T-helper 1 cell (primary cell): ENCODE measurements around the gene LRSAM1.
"Not testable (repeated sequence)": the region's sequence is repeated elsewhere in the genome, so short reads cannot be mapped to it uniquely, and the experiment has no call there.

Experiments used
- DNase-seq, 5 donors: peaks; one replicate each; pipeline ENCODE4 v3.0.0-alpha.2; 2012 to 2020

LRSAM1 gene

DNA sequence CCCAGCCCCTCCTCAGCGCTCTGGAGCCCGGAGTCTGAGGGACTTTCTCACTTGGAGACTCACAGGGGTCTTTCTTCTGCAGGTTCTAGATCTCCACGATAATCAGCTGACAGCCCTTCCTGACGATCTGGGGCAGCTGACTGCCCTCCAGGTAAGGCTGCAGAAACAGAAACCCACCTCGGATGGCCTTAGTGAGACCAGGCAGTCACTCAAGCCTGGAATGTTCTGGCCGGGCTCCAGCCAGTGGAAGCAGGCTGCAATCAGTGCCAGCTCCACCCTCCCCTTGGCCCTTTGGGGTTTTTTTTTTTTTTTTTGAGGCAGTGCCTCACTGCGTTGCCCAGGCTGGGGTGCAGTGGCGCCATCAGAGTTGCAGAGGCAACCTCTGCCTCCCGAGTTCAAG lies 7.6 kb downstream of the LRSAM1 start:
- DNase-seq = no peak

DNA sequence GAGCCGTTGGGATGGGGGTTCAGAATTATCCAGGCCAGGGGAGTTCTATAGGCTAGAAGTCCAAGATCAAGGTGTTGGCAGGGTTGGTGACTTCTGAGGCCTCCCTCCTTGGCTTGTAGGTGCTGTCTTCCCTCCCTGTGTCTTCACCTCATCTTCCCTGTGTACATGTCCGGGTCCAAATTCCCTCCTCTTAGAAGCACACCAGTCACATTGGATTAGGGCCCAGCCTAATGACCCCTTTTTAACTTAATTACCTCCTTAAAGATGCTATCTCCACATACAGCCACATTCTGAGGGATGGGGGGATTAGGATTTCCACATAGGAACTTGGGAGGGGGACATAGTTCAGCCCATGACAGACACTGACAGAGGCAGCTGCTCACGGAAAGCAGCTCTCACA lies 12.1 kb downstream of the LRSAM1 start:
- DNase-seq = no peak

DNA sequence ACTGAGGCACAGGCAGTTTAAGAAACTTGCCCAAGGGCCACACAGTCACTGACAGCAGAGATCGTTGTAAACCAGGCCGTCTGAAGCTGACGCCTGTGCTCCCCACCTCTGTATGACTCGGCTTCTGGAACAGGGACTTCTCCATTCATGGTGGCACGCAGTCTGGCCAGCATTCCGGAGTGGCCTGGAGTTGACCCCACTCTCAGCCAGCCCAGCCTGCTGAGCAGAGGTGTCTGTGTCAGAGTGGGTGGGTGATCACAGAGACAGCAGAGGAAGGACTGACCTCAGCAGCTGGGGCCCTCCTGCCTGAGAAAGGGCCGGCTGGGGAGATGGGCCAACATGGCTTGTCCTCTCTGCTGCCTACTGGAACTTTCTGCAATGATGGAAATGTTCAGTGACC lies 12.6 kb downstream of the LRSAM1 start:
- DNase-seq = no peak

DNA sequence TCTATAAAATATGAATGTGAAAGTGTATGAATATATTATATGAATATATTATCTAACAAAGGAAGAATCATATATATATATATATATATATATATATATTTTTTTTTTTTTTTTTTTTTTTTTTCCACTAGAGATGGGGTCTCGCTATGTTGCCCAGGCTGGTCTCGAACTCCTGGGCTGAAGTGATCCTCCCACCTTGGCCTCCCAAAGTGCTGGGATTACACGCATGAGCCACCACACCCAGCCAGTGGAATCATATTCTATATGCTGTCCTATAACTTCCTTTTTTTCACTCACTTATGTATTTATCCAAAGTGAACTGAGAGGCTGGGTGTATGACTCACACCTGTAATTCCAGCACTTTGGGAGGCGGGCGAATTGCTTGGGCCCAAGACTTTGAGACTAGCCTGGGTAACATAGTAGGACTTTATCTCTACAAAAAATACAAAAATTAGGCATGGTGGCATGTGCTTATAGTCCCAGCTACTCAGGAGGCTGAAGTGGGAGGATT lies 15.2 kb downstream of the LRSAM1 start:
- DNase-seq = not testable (repeated sequence)

DNA sequence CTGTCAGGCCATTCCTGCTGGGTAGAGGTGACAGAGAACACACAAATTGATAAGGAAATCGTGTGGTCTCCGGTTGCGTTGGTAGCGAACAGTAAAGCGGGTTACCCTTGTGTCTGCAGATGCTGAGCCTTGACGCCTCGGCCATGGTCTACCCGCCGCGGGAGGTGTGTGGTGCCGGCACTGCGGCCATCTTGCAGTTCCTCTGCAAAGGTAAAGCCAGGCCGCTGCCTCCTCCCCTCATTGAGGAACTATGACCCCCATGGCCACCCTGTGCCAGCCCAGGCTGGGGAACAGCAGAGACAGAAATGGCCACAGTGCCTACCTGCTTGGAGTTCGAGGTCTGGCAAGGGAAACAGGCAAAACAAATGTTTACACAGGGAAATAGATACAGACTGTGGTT lies 16.3 kb downstream of the LRSAM1 start:
- no peak for DNase-seq

DNA sequence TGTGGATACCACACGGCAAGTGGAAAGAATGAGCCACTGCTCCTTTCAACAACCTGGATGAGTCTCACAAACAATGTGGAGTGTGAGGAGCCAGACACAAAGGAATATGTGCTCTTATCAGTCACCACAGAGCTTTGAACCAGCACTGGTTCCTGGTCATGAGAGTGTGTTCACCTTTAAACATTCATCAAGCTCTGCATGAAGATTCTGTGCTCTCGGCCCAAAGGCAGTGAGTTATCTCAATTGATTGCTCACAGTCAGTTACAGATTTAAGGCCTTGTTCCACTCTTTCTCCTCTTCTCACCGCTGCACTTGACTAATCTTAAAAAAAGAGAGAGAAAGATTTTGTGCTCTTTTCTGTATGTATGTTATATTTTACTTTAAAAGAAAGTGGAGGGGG lies 19.4 kb downstream of the LRSAM1 start:
- DNase-seq = no peak

DNA sequence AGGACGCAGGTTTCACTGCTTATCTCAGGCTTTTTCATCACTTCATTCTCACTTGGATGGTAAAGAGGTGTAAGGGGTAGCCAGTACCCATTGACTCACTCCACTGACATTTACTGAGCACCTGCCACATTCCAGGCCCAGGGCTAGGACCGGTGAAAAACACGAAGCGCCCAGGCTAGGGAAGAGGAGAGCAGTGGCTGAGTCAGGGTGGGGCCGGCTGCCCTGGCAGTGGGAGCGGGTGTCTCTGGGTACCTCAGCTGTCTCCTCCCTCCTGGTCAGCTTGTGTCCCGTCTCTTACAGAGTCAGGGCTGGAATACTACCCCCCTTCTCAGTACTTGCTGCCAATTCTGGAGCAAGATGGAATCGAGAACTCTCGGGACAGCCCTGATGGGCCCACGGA lies 22.2 kb downstream of the LRSAM1 start:
- DNase-seq = no peak

DNA sequence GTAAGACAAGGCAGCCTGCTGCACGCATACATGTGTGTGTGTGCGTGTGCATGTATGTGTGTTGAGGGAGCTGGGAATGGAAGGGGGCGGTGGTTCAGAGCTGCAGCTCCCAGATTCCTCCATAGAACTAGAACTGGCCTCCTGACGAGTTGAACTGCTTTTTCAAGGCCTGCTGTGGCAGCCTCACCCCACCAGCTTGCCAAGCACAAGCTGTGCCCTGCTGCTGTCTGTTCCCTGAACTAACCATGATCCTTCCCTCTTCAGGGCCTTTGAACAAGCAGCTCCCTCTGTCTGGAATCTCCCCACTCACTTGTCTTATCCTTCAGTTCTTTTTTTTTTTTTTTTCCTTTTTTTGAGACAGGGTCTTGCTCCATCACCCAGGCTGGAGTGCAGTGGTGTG lies 22.6 kb downstream of the LRSAM1 start:
- no peak for DNase-seq

DNA sequence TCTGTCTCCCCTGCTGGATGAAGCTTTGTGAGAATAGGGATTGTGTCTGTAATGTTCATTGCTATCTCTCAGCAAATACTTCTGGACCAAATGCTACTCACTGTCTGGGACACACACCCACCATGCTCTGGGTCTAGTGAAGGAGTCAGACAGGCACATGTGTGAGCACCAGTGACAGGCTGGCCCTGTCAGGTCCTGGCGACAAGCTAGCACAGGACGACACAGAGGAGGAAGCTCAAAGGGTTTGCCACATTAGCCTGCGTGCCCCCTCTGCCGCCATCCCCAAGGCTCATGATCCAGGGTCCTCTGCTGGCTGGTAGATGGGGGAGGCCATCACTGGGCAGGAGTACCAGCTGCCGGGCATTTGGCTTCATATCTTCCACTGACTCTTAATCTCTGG lies 23.3 kb downstream of the LRSAM1 start:
- no peak for DNase-seq

DNA sequence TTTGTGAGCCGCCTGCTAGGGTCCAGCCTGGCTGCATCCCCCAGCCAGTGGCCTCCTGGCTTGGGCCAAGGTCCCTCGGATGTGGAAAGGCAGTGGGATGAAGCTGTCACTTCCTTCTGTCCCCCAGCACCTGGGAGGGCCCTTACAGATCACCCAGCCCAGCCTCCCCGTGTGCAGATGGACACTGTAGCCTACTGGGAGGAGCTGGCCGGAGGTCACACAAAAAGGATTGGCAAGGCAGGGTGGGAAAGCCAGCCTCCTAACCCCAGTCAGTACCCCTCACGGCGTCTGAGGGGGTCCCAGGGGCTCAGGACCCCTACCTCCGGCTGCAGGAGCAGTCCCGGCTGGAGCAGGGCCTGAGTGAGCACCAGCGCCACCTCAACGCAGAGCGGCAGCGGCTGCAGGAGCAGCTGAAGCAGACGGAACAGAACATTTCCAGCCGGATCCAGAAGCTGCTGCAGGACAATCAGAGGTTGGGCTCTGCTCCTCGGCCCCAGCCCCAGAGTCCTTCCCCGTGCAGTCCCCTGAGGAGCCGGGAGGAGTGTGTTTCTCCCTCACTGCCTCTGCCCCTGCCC lies 28.3 kb downstream of the LRSAM1 start:
- no peak for DNase-seq

DNA sequence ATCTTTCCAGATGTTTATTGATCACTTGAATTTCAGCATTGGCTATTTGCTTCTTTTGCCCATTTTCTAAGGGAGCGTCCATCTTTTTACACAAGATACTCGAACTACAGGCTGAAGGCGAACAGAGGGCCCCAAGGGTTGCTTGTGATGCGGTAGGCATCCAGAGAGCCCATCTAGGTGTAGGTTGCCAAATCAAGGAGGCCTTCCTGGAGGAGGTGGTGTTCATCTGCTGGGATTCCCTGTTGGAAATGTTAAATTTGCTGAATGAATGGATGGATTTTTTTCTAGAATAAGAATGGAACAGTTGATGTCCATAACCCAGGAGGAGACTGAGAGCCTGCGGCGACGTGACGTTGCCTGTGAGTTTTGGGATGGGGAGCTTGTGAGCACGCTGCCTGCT lies 31.4 kb downstream of the LRSAM1 start:
- DNase-seq = no peak

DNA sequence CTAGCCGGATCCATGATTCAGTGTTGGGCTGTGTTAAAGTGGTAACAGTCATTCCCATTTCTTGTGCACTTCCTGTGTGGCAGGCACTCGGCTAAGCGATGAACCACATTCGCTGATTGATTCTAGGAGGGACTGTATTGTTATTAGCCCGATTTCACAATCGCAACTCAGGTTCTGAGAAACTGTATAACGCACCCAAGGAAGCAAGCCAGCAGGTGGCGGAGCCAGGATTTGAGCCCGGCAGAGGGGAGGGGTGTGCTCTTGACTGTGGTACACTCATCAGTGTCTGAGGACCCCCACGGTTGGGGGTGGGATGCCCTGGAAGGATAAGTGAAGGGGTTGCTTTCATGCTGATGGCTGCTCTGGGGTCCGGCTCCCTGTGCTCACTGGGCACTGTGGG lies 34.7 kb downstream of the LRSAM1 start:
- no peak for DNase-seq

DNA sequence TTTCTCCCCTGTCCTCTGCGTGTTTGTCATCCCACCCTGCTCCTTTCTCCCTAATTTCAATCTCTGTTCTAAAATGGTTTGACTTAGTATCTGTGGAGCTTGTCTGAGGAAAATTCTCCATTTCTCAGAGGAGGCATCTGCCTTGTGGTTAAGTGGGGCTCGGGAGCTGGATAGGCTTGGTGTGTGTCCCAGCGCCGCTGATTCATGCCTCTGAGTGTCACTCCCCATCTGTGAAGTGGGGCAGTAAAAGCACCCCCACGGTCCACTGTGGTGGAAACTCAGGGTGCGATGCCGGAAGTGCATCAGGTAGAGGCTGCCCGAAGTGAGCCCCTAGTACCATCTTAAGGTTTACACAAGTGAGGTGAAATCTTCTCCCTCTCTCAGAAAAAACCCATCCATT lies 37.6 kb downstream of the LRSAM1 start:
- no peak for DNase-seq

DNA sequence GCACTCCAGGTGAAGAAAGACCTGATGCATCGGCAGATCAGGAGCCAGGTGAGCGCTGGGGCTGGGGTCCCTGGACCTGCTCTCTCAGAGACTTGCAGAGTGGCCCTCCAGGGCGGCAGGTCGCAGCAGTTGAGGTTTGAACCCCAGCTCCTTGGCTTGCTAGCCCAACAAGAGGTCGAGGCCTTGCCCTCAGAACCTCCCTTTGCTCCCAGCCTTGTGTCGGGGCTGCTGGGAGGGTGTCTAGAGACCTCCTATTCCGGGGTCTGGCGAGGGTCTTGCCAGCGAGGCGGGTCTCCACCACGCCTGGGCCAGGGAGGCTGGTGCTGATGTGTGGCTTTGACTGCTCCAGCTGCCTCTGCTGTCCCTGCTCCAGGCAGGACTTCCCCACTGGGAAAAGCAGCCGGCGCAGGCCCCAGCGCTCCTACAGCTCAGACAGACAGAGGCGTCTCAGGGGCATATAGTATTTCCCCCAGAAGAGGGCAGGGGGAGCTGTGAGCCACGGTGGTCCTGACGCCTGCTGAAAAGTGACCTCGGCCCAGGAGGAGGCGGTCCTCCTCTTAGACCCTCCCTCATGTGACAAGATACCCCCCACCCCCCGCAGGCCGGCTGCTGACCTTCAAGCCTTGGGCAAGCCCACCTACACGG lies 38.3 kb downstream of the LRSAM1 start:
- no peak for DNase-seq

DNA sequence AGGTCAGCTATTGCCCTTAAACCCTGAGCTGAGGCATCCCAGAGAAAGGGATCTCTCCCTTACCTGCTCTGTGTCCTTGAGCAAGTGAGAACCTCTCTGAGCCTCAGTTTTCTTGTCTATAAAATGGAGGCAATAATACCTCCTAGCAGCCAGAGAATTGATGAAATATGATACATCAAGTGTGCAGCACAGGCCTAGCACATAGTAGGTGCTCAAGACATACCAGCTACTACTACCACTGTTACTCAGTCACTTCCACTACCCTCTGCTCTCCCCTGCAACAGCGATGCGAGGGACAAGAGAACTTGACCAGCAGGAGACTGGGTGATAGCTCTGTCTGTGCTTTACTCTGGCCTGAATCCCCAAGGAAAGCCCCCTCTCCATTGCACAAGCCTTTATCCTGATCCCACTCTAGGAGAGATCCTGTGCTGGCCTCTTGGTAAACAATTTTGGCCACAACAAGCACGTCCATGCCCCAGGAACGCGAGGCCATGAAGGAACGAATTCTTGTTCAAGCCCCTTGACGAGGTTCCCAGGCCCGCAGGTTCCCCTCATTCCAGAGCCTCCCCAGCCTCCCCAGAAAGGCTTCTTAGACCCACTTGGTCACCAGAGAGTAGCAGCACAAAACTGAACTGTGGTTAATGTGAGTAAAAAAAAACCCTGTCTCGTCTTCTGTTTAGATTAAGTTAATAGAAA lies 39.4 kb downstream of the LRSAM1 start:
- DNase-seq = no peak

DNA sequence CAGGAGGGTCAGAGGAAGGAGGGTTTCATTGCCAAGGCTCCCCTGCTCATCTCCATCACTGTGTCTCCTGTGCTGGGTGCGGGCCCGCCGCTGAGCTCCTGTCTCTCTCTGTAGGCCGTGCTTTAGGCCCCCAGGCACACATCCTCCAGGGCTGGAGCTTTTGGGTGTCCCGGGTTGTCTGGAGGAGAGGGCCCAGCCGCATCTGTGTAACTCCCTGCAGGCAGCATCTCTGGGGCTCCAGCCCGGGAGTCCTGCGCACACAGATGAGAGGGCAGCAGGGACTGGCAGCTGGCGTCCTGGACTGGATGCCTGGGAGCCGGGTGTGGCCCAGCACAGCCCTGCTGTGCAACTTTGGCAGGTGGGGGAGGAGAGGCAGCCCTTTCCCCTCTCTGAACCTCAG lies 40.2 kb downstream of the LRSAM1 start:
- no peak for DNase-seq

DNA sequence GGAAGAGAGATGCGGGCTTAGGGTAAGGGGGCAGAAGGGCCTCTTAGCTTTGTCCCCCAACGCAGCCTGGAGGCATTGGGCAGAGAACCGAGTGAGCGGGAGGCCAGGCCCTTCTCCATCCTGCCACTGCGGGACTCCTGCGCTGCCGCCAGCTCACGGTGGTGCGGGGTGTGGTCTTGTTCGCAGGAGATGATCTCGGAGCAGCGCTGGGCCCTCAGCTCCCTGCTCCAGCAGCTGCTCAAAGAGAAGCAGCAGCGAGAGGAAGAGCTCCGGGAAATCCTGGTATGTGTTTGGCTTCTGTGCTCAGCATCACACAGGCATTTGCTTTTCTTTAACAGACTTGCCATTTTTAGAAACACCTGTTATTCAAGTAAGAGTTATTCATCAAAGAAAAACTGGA lies 41.3 kb downstream of the LRSAM1 start:
- DNase-seq = no peak

DNA sequence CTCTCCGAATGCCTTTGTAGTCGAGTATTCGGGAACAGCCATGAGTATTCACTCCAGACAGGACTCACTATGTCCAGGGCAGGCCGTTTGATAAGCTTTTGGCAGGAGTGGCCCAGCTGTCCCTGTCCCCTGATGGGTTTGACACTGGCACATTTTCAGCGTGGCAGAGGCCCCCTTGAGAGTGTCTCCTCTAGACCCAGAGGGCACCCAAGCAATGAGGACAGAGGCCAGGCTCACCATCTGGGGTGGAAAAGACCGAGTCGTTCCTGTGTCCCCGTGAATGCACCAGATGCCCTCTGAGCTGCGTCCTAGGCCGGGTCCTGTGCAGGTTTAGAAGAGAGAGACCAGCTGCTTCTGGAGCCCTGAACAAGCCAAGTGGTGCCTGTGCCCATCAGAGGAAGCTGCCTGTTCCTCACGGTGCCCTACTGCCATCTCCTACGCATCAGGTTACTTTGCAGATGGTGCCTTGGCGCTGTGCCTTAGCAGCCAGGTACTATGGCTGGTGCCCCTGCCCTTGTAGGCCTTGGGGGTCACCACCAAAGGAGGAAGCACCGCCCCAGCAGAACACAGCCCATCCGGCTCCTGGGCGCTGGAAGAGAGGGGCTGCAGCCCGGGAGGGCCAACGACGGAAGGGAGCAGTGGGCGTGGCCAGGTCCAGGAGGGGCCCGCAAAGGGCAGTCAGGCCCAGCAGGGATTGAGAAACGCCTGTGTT lies 42.4 kb downstream of the LRSAM1 start:
- no peak for DNase-seq

DNA sequence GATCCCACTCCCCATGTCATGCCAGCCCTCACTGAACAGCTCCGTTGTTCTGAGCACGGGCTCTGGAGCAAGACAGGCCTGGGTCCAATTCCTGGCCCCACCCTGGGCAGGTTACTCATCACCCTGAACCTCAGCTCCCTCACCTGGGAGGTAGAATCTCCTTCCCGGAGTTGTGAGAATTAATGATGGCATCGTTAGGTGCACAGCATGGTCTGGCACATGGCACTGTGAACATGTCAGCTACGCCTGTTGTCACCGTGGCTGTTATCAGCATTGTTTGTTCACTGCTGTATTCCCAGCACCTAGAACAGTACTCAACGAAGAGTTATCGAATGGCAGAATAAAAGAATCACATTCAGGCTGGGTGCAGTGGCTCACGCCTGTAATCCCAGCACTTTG lies 43.0 kb downstream of the LRSAM1 start:
- no peak for DNase-seq

DNA sequence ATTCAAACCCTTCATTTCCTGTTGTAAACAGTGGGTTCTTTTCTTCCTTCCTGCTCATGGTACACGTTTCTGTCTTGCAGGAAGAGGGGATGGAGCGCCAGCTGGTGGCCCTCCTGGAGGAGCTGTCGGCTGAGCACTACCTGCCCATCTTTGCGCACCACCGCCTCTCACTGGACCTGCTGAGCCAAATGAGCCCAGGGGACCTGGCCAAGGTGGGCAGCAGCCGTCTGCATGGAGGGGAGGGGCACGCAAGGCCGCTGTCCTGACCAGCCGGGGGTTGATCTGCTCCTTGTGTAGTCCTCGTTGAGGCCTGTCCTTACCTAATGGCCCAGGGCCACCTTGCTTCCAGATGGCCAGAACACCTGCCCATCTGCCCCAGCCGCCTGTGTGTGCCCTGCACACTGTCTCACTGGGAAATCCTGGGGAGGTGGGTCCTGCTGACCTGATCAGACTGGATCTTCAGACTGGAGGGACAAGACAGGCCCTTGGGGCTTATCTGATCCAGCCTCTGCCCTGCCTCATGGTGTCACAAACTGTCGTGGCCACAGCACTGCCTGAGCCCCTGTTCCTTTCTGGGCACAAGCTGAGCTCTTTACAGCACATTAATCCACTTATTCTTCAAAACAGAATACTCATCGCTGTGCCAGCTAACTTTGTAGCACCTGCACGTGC lies 44.7 kb downstream of the LRSAM1 start:
- DNase-seq = no peak

DNA sequence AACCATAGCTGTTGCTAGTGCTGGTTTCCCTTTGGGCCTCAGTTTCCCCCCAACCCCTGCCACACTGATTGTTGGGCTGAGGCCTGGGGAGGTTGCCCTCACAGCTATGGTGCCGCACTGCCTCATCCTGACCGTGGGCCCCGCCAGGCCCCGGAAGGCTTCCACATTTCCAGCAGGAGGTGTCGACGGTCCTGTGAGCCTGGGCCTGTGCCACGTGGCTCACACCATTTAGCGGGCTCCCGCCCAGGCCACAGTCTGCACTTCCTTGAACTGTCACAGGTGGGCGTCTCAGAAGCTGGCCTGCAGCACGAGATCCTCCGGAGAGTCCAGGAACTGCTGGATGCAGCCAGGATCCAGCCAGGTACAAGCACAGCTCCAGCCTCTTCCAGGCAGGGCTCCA lies 45.7 kb downstream of the LRSAM1 start:
- no peak for DNase-seq

DNA sequence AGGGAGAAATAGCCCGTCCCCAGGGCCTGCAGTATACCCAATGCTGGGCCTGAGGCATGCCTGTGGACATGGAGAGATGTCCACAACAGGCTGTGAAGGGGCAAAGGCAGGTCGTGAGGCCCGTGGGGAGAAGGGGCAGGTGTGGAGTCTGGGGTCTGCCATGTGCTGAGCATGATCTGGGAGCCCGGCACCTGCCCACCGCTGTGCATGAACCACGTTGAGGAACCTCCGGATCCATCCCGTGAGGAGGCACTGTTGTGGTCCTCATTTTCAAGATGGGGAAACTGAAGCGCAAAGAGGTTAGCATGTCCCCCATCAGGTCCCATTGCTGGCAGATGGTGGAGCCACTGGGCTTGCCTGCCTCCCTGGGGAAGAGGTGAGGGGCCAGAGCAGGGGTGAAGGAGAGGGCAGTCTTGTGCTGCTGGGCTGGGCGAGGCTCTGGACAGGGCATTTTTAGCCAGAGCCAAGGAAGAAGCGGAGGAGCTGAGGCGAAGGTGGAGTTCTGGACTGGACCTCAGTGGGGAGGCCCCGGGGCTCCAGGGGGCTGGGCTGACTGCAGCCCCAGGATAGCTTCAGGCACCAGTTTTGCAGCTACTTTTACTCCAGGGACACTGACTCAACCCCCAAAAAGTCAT lies 46.5 kb downstream of the LRSAM1 start:
- DNase-seq = no peak

DNA sequence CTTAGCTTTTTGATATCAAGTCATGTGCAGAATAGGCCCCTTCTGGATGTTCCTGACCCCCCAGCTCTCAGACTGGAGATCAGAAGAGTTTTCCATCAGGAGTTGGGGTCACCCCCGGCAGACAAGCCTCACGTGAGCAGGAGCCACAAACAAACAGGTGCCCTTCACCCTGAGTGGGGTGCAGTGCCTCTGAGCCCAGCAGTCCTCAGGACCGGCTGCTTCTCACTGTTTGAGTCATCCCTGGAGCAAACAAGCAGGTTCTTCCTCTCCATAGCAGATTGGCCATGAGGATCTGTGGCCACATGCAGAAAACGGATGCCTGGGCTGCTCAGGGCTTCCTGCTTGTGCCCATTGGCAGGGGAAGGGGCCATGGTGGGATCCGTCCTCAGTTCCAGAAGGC lies 47.0 kb downstream of the LRSAM1 start:
- no peak for DNase-seq
